CD14-positive monocyte (primary cell): Measurements from ENCODE around the gene FAXDC2. TPM values are rescaled to one million over a fixed set of nuclear protein-coding genes. Genes with fewer than 3 reads are reported as not detected.

Experiments
- DNase-seq, 3 donors: peaks; one replicate each; pipeline ENCODE4 v3.0.0-alpha.2; 2011 to 2022
- H2AFZ ChIP-seq: 2 replicates; pipeline ENCODE4 v1.6.0; 2012; ENCODE audit warnings: mild to moderate bottlenecking, low read depth, low read length, inconsistent platforms; ENCODE audit not compliant: insufficient read depth, poor library complexity, severe bottlenecking
- H3K27ac ChIP-seq, 2 donors: 1 replicate in 1 of 2; 2 replicates in 1 of 2; pipeline ENCODE4 v1.5.1; 2012 to 2013; ENCODE audit warnings: low read length in 2 of 2, control low read depth in 1 of 2, inconsistent platforms in 1 of 2, low read depth in 1 of 2, mild to moderate bottlenecking in 1 of 2
- H3K27me3 ChIP-seq, 2 donors: one replicate each; pipeline versions ENCODE4 v1.6.0 to v1.6.1; 2011 to 2013; ENCODE audit warnings: low read length in 2 of 2; ENCODE audit not compliant: control insufficient read depth in 2 of 2, insufficient read depth in 2 of 2
- H3K36me3 ChIP-seq, 2 donors: replicated peaks in 1 of 2; 1 replicate in 1 of 2; 2 replicates in 1 of 2; pipeline versions ENCODE4 v1.5.1 to v1.6.1; 2012 to 2013; ENCODE audit warnings: low read length in 2 of 2, control low read depth in 1 of 2, inconsistent platforms in 1 of 2, mild to moderate bottlenecking in 1 of 2; ENCODE audit not compliant: insufficient read depth in 2 of 2, control insufficient read depth in 1 of 2
- H3K4me1 ChIP-seq, 2 donors: 1 replicate in 1 of 2; 2 replicates in 1 of 2; pipeline versions ENCODE4 v1.5.1 to v1.6.1; 2012 to 2013; ENCODE audit warnings: low read length in 2 of 2, control low read depth in 1 of 2, inconsistent platforms in 1 of 2, mild to moderate bottlenecking in 1 of 2, moderate library complexity in 1 of 2; ENCODE audit not compliant: insufficient read depth in 2 of 2, control insufficient read depth in 1 of 2
- H3K4me2 ChIP-seq: replicated peaks from 2 replicates; pipeline ENCODE3; 2012; ENCODE audit warnings: low read length, moderate library complexity, mild to moderate bottlenecking; ENCODE audit not compliant: poor library complexity, severe bottlenecking; ENCODE audit errors: extremely low read depth
- H3K4me3 ChIP-seq, 3 experiments: fragments of 200-600 bp in 1 of 3; sonication (generic) in 1 of 3; replicated peaks in 1 of 3; 1 replicate in 2 of 3; 2 replicates in 1 of 3; pipeline ENCODE4 v1.5.1; 2011 to 2013; ENCODE audit warnings: low read length in 3 of 3, mild to moderate bottlenecking in 3 of 3, control low read depth in 2 of 3, low read depth in 2 of 3, inconsistent platforms in 1 of 3, moderate library complexity in 1 of 3
- H3K79me2 ChIP-seq: 2 replicates; pipeline ENCODE4 v1.6.0; 2012; ENCODE audit warnings: mild to moderate bottlenecking, control low read depth, inconsistent platforms, low read length, moderate library complexity; ENCODE audit not compliant: insufficient read depth
- H3K9ac ChIP-seq: 2 replicates; pipeline ENCODE4 v1.6.0; 2017; ENCODE audit warnings: low read length, mild to moderate bottlenecking; ENCODE audit not compliant: insufficient read depth, poor library complexity, severe bottlenecking
- H3K9me3 ChIP-seq, 2 donors: replicated peaks in 1 of 2; 1 replicate in 1 of 2; 2 replicates in 1 of 2; pipeline versions ENCODE4 v1.5.1 to v1.6.1; 2012 to 2013; ENCODE audit warnings: low read length in 2 of 2, control low read depth in 1 of 2; ENCODE audit not compliant: control insufficient read depth in 1 of 2, insufficient read depth in 1 of 2
- H4K20me1 ChIP-seq: 2 replicates; pipeline ENCODE4 v1.6.0; 2012; ENCODE audit warnings: mild to moderate bottlenecking, low read length, control low read depth, moderate library complexity; ENCODE audit not compliant: insufficient read depth
- H3K27ac Mint-ChIP-seq, 7 donors: one replicate each; pipeline ENCODE4 v1.8.0; 2020; ENCODE audit warnings: mild to moderate bottlenecking in 7 of 7, mixed read lengths in 7 of 7, moderate library complexity in 6 of 7, inconsistent platforms in 2 of 7
- H3K27me3 Mint-ChIP-seq, 3 donors: one replicate each; pipeline ENCODE4 v1.8.0; 2021 to 2022; ENCODE audit warnings: low read depth in 3 of 3, mild to moderate bottlenecking in 3 of 3, mixed read lengths in 3 of 3, moderate library complexity in 3 of 3, inconsistent platforms in 1 of 3
- H3K36me3 Mint-ChIP-seq, 2 donors: one replicate each; pipeline ENCODE4 v1.8.0; 2020; ENCODE audit warnings: mixed read lengths in 2 of 2, inconsistent platforms in 1 of 2, mild to moderate bottlenecking in 1 of 2
- H3K4me1 Mint-ChIP-seq: one replicate; pipeline ENCODE4 v1.8.0; 2020; ENCODE audit warnings: mild to moderate bottlenecking, mixed read lengths
- H3K4me3 Mint-ChIP-seq, 2 donors: one replicate each; pipeline ENCODE4 v1.8.0; 2020; ENCODE audit warnings: mild to moderate bottlenecking in 2 of 2, mixed read lengths in 2 of 2, moderate library complexity in 1 of 2
- H3K9me3 Mint-ChIP-seq, 7 donors: one replicate each; pipeline ENCODE4 v1.8.0; 2020 to 2022; ENCODE audit warnings: mixed read lengths in 7 of 7, mild to moderate bottlenecking in 6 of 7, moderate library complexity in 6 of 7, inconsistent platforms in 2 of 7
- WGBS: methylation state at CpG from one replicate; pipeline ENCODE4 v1.1.5; 2013; ENCODE audit warnings: missing lambda C conversion rate; ENCODE audit not compliant: insufficient coverage; 5-methylcytosine and 5-hydroxymethylcytosine counted together
- intact Hi-C, 2 donors: fragments of 100-400 bp; cut with micrococcal nuclease; formaldehyde crosslinking; loops; one replicate each; pipeline versions ENCODE4 v1.15.0 to v1.15.1; 2023
- polyA plus RNA-seq, 3 donors: library from polyadenylated mRNA; depleted of rRNA in 1 of 3; unstranded in 2 of 3; stranded (reverse) in 1 of 3; fragments of 300-500 nt in 2 of 3; fragments of >200 nt in 1 of 3; fragmentation: Illumina TruSeq in 2 of 3; gene quantifications; 1 replicate in 2 of 3; 2 replicates in 1 of 3; pipeline ENCODE4 v1.2.3, GENCODE V29; 2012 to 2021
- TF ChIP-seq, protein P1 (sequence below): fragments of 200-600 bp; IDR thresholded peaks from one replicate; pipeline ENCODE4 v1.8.0; 2022; ENCODE audit warnings: antibody characterized with exemption, mild to moderate bottlenecking

FAXDC2 gene
- polyA plus RNA-seq, 3 donors: 0.30 to 1.4 (median 0.60) TPM

DNA sequence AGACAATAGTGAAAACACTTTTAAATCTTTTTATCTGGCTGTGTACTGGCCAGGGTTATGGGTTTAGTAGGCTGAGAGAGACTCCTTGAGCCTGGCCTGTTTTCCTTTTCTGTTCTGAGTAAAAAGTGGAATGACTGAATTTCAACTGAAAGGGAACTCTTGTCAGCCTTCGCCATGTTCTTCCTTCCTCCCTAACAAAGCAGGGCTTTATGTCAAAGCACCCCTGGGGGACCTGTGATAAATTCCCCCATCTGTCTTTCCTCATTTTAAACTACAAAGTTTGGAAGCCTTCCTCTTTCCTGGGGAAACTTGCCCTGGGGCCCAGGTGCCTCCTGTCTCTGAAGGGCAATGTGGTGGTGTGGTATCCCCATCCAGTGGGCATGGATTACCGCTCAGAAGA is 65.5 kb downstream of the FAXDC2 start:
- DNase-seq: no peak
- Mint-ChIP-seq H3K4me1 (peaks cover 56% of the 10 kb centered on the region), H3K9me3 (no peaks in the 10 kb centered on the region), H3K36me3 (peaks cover 0 to 9% of the 10 kb centered on the region in 2 donors), H3K4me3 (no peak overlapping the region), H3K27me3 (peaks cover 0 to 1% (median 0%) of the 10 kb centered on the region in 3 donors), H3K27ac (peak overlapping the region in 6 of 7 donors; percentile 33 to 81 (median 51))
- Histone ChIP-seq H3K4me1 (peaks cover 5 to 15% of the 10 kb centered on the region in 2 donors), H3K4me2 (no peak overlapping the region), H3K79me2 (peaks cover 100% of the 10 kb centered on the region), H2AFZ (no peak overlapping the region), H4K20me1 (peaks cover 98% of the 10 kb centered on the region), H3K4me3 (no peak overlapping the region), H3K27ac (peak overlapping the region in 1 of 2 donors; percentile 46), H3K9me3 (no peaks in the 10 kb centered on the region), H3K36me3 (peaks cover 1 to 3% of the 10 kb centered on the region in 2 donors), H3K9ac (no peak overlapping the region), H3K27me3 (no peaks in the 10 kb centered on the region)
- intact Hi-C loops: no loop called here
- TF ChIP-seq, protein P1, sequence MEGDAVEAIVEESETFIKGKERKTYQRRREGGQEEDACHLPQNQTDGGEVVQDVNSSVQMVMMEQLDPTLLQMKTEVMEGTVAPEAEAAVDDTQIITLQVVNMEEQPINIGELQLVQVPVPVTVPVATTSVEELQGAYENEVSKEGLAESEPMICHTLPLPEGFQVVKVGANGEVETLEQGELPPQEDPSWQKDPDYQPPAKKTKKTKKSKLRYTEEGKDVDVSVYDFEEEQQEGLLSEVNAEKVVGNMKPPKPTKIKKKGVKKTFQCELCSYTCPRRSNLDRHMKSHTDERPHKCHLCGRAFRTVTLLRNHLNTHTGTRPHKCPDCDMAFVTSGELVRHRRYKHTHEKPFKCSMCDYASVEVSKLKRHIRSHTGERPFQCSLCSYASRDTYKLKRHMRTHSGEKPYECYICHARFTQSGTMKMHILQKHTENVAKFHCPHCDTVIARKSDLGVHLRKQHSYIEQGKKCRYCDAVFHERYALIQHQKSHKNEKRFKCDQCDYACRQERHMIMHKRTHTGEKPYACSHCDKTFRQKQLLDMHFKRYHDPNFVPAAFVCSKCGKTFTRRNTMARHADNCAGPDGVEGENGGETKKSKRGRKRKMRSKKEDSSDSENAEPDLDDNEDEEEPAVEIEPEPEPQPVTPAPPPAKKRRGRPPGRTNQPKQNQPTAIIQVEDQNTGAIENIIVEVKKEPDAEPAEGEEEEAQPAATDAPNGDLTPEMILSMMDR: no peak
- WGBS: 33% methylated on average over 1 of the region's 2 CpGs

DNA sequence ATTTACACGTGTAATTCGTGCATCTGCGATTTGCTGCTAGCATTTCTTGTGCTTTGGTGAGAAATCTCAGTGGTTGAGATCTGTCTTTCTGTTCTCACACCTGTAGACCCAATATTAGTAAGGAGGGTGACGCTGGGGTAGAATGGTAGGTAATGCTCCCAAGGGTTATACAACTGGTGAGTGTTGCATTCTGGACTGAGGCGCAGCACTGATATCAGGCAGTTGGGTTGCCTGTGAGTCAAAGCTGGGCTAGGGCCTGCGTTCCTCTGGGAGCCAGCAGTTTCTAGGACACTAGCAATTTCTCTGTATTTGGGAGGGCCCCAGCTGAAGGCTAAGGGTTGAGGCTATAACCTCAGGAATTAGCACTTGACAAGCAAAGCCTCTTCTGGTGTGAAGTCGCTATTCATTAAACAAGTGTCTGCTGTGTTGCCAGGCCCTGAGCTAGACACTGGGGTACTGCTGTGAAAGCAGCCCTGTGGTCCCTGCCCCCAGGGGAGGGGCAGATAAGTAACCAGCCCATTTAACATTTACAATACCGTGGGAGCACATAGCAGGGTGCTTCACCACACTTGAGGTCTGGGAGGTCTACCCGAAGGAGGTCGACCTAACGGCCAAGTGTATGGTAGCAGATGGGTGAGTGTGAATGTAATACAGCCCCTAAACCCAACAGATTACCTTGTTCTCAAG is 66.5 kb downstream of the FAXDC2 start:
- Histone ChIP-seq H4K20me1 (peaks cover 100% of the 10 kb centered on the region), H3K9ac (no peak overlapping the region), H3K4me3 (no peak overlapping the region), H3K79me2 (peaks cover 100% of the 10 kb centered on the region), H3K27me3 (no peaks in the 10 kb centered on the region), H3K9me3 (no peaks in the 10 kb centered on the region), H2AFZ (no peak overlapping the region), H3K4me2 (no peak overlapping the region), H3K4me1 (peaks cover 8 to 18% of the 10 kb centered on the region in 2 donors), H3K36me3 (no peaks in the 10 kb centered on the region), H3K27ac (peak overlapping the region in 1 of 2 donors; percentile 64)
- Mint-ChIP-seq H3K9me3 (no peaks in the 10 kb centered on the region), H3K27me3 (peaks cover 0 to 1% (median 0%) of the 10 kb centered on the region in 3 donors), H3K36me3 (peaks cover 0 to 9% of the 10 kb centered on the region in 2 donors), H3K4me1 (peaks cover 56% of the 10 kb centered on the region), H3K27ac (peak overlapping the region in 6 of 7 donors; percentile 25 to 81 (median 57)), H3K4me3 (no peak overlapping the region)
- WGBS: 98% methylated on average over 4 of the region's 11 CpGs
- TF ChIP-seq, protein P1: no peak
- no peak for DNase-seq
- intact Hi-C loops: no loop called here
